GM23338 (cell line): ENCODE data around the gene RBKS.

ENCODE experiments used
- CREB1 ChIP-seq: fragments of 250-450 bp; sonication (Bioruptor Pico); IDR thresholded peaks from 2 replicates; pipeline ENCODE4 v1.5.0; 2020; ENCODE audit warnings: low read depth, mild to moderate bottlenecking, moderate library complexity
- CTCF ChIP-seq, 2 experiments: fragments of 200-600 bp in 1 of 2; sonication (generic) in 1 of 2; conservative IDR thresholded peaks; 2 replicates each; pipeline versions ENCODE4 v1.5.1 to v1.6.1; 2016 to 2017; ENCODE audit warnings: antibody characterized with exemption in 2 of 2, low read depth in 2 of 2, mild to moderate bottlenecking in 2 of 2, moderate library complexity in 1 of 2
- EZH2 ChIP-seq: fragments of 200-600 bp; sonication (generic); IDR thresholded peaks from one replicate; pipeline ENCODE4 v1.8.0; 2017; ENCODE audit warnings: antibody characterized with exemption, mild to moderate bottlenecking, low read depth; ENCODE audit not compliant: unreplicated experiment
- EZH2phosphoT487 ChIP-seq: fragments of 200-600 bp; sonication (generic); IDR thresholded peaks from one replicate; pipeline ENCODE4 v1.8.1; 2018; ENCODE audit warnings: antibody characterized with exemption; ENCODE audit not compliant: unreplicated experiment
- JUNB ChIP-seq: IDR thresholded peaks from one replicate; pipeline ENCODE4 v1.6.1; 2016; ENCODE audit warnings: antibody characterized with exemption; ENCODE audit not compliant: unreplicated experiment
- POLR2AphosphoS5 ChIP-seq: IDR thresholded peaks from 2 replicates; pipeline ENCODE4 v1.6.1; 2016; ENCODE audit warnings: antibody characterized with exemption, low read depth
- REST ChIP-seq: IDR thresholded peaks from one replicate; pipeline ENCODE4 v1.6.1; 2018; ENCODE audit warnings: antibody characterized with exemption; ENCODE audit not compliant: unreplicated experiment
- TF ChIP-seq, protein P1 (sequence below): IDR thresholded peaks from 2 replicates; pipeline ENCODE4 v1.6.1; 2016; ENCODE audit warnings: antibody characterized with exemption

- TF ChIP-seq CTCF (conservative IDR thresholded peaks at IDR 0.05; ENCODE audit: low read depth in 2 of 2) = no peak
- no peak for TF ChIP-seq REST
- no peak for TF ChIP-seq EZH2phosphoT487
- TF ChIP-seq POLR2AphosphoS5 = no peak
- TF ChIP-seq EZH2 = no peak
- no peak for TF ChIP-seq JUNB
- no peak for TF ChIP-seq CREB1 (CRISPR knock-in tag)
- TF ChIP-seq, protein P1, sequence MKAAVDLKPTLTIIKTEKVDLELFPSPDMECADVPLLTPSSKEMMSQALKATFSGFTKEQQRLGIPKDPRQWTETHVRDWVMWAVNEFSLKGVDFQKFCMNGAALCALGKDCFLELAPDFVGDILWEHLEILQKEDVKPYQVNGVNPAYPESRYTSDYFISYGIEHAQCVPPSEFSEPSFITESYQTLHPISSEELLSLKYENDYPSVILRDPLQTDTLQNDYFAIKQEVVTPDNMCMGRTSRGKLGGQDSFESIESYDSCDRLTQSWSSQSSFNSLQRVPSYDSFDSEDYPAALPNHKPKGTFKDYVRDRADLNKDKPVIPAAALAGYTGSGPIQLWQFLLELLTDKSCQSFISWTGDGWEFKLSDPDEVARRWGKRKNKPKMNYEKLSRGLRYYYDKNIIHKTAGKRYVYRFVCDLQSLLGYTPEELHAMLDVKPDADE = no peak
Observed at GRCh38 chr2:27800856-27801255, 89.3 kb downstream of the RBKS start.
